Naive thymus-derived CD8-positive, alpha-beta T cell (primary cell): Measurements from ENCODE around the gene PABPC1L2A. TPM values are rescaled to one million over a fixed set of nuclear protein-coding genes. Genes with fewer than 3 reads are reported as not detected.

Experiments used
- polyA plus RNA-seq, 3 donors: library from polyadenylated mRNA; unstranded; fragments of 300-500 nt; fragmentation: Illumina TruSeq; gene quantifications; one replicate each; pipeline ENCODE4 v1.2.3, GENCODE V29; 2021
- total RNA-seq, 8 experiments: library from RNA in 2 of 8; stranded (reverse) in 2 of 8; gene quantifications; one replicate each; pipeline ENCODE4 v1.2.3 and lab custom pipeline; 2021 to 2026

PABPC1L2A gene
- total and polyA plus RNA-seq, 5 experiments from 2014 or later = not detected

Other genes with a start within 250 kb of the PABPC1L2A start
- gene FAM236C, start 166.9 kb downstream of the PABPC1L2A start, total RNA-seq = not detected
- not detected for gene FAM236C, start 166.9 kb downstream of the PABPC1L2A start, polyA plus RNA-seq
- not detected for gene FAM236A, start 141.3 kb downstream of the PABPC1L2A start, total RNA-seq
- gene FAM236A, start 141.3 kb downstream of the PABPC1L2A start, polyA plus RNA-seq = not detected
- 1 to 10 TPM; 1.2 to 1.3 TPM for gene DMRTC1, start 135.7 kb downstream of the PABPC1L2A start, total RNA-seq
- gene DMRTC1, start 135.7 kb downstream of the PABPC1L2A start, polyA plus RNA-seq = under 1 TPM in 1 of 3 donors, not detected in 2; 0.15 TPM
- not detected for gene PABPC1L2B, start 76.6 kb downstream of the PABPC1L2A start, total RNA-seq
- not detected for gene PABPC1L2B, start 76.6 kb downstream of the PABPC1L2A start, polyA plus RNA-seq
- gene NAP1L2, start 135.3 kb upstream of the PABPC1L2A start, total RNA-seq = 10 to 100 TPM; 15.1 to 17.0 TPM
- 1 to 10 TPM in 2 of 3 donors, under 1 TPM in 1; 0.75 to 1.4 (median 1.2) TPM for gene NAP1L2, start 135.3 kb upstream of the PABPC1L2A start, polyA plus RNA-seq